ENCODE measurements around the gene LPP.

Gene LPP

GRCh38 chr3:188231456-188231855, 77.5 kb downstream of the LPP start:
- no peak for TF ChIP-seq CTCF (IDR thresholded peaks at IDR 0.05)
- no peak for TF ChIP-seq ZFX (IDR thresholded peaks at IDR 0.05; ENCODE audit: borderline replicate concordance)
- H3K27ac ChIP-seq = no peak overlapping the region

- TF ChIP-seq CTCF (IDR thresholded peaks at IDR 0.05) = no peak
- TF ChIP-seq ZFX (IDR thresholded peaks at IDR 0.05; ENCODE audit: borderline replicate concordance) = no peak
Observed at GRCh38 chr3:188232656-188233055, 78.7 kb downstream of the LPP start.

GRCh38 chr3:188233320-188233719, 79.4 kb downstream of the LPP start:
- TF ChIP-seq CTCF (IDR thresholded peaks at IDR 0.05) = no peak
- no peak for TF ChIP-seq ZFX (IDR thresholded peaks at IDR 0.05; ENCODE audit: borderline replicate concordance)
- H3K27ac ChIP-seq = no peak overlapping the region

More at GRCh38 chr3:188232656-188233055, 78.7 kb downstream of the LPP start:
- no peak overlapping the region for H3K27ac ChIP-seq

- TF ChIP-seq ZFX (IDR thresholded peaks at IDR 0.05; ENCODE audit: borderline replicate concordance) = no peak
- no peak for TF ChIP-seq CTCF (IDR thresholded peaks at IDR 0.05)
Observed at GRCh38 chr3:188234132-188234531, 80.2 kb downstream of the LPP start.

GRCh38 chr3:188236271-188236670, 82.3 kb downstream of the LPP start:
- H3K27ac ChIP-seq = no peak overlapping the region
- TF ChIP-seq ZFX (IDR thresholded peaks at IDR 0.05; ENCODE audit: borderline replicate concordance) (no peak), CTCF (IDR thresholded peaks at IDR 0.05) (no peak)

More at GRCh38 chr3:188234132-188234531, 80.2 kb downstream of the LPP start:
- no peak overlapping the region for H3K27ac ChIP-seq

- H3K27ac ChIP-seq = no peak overlapping the region
- TF ChIP-seq ZFX (IDR thresholded peaks at IDR 0.05; ENCODE audit: borderline replicate concordance) (no peak), CTCF (IDR thresholded peaks at IDR 0.05) (no peak)
Observed at GRCh38 chr3:188239035-188239434, 85.1 kb downstream of the LPP start.

GRCh38 chr3:188239577-188239976, 85.6 kb downstream of the LPP start:
- H3K27ac ChIP-seq = no peak overlapping the region
- no peak for TF ChIP-seq ZFX (IDR thresholded peaks at IDR 0.05; ENCODE audit: borderline replicate concordance)
- TF ChIP-seq CTCF (IDR thresholded peaks at IDR 0.05) = no peak

Data from 22Rv1 (cell line).